Measurements from ENCODE around the gene PLPPR4. TPM values are rescaled to one million over a fixed set of nuclear protein-coding genes. Genes with fewer than 3 reads are reported as not detected.

PLPPR4 gene
- total and polyA plus RNA-seq, 10 of the 15 experiments (the other 5 are each of a cell fraction or from before 2014, with no cell fraction given): not detected

- TF ChIP-seq, protein P1, sequence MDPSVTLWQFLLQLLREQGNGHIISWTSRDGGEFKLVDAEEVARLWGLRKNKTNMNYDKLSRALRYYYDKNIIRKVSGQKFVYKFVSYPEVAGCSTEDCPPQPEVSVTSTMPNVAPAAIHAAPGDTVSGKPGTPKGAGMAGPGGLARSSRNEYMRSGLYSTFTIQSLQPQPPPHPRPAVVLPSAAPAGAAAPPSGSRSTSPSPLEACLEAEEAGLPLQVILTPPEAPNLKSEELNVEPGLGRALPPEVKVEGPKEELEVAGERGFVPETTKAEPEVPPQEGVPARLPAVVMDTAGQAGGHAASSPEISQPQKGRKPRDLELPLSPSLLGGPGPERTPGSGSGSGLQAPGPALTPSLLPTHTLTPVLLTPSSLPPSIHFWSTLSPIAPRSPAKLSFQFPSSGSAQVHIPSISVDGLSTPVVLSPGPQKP (IDR thresholded peaks at IDR 0.05; ENCODE audit: low read depth, low read length): no peak
- TF ChIP-seq POU2F2 (IDR thresholded peaks at IDR 0.05; ENCODE audit: borderline replicate concordance, low read depth, low read length): no peak
- no peak for TF ChIP-seq POLR2AphosphoS2 (IDR thresholded peaks at IDR 0.05; ENCODE audit: low read depth, low read length)
- no peak for TF ChIP-seq JUNB (IDR thresholded peaks at IDR 0.05)
- TF ChIP-seq SIN3A (IDR thresholded peaks at IDR 0.05; ENCODE audit: low read depth, low read length): no peak
- TF ChIP-seq MTA2 (IDR thresholded peaks at IDR 0.05; ENCODE audit: low read depth): no peak
- no peak for TF ChIP-seq ZBTB11 (CRISPR knock-in tag; IDR thresholded peaks at IDR 0.05)
Observed at GRCh38 chr1:99233446-99233845, 30.8 kb upstream of the PLPPR4 start (continued).

- no peaks in the 10 kb centered on the region for H3K4me1 ChIP-seq (ENCODE audit: control insufficient read depth, insufficient read depth, low read length)
- SMC1A ChIA-PET (ENCODE audit: uncharacterized antibody, unreplicated experiment): no interaction called here
- H3K4me3 ChIP-seq: no peak overlapping the region
- H3K4me2 ChIP-seq (ENCODE audit: control insufficient read depth, insufficient read depth): no peak overlapping the region
- no TSS peak for BruUV-seq (replicated peaks)
- H3K9ac ChIP-seq (ENCODE audit: control insufficient read depth, insufficient read depth, low read length): no peak overlapping the region
- in situ Hi-C loops (cut with MboI): no loop called here
- TF ChIP-seq RELA (IDR thresholded peaks at IDR 0.05; ENCODE audit: borderline replicate concordance, partially characterized antibody) (no peak), LARP7 (IDR thresholded peaks at IDR 0.05) (no peak)
- TF ChIP-seq, protein P1 (IDR thresholded peaks at IDR 0.05; ENCODE audit: low read depth, low read length): no peak
- ATAC-seq (no peak), FAIRE-seq (no peak), DNase-seq (ENCODE audit: low read depth, low spot score) (no peak)
- POLR2A ChIA-PET: no interaction called here
- no peak overlapping the region for H3K27ac ChIP-seq (ENCODE audit: control insufficient read depth, insufficient read depth)
- intact Hi-C loops (cut with micrococcal nuclease; ENCODE audit: unreplicated experiment): no loop called here
- no peaks in the 10 kb centered on the region for H3K9me3 ChIP-seq (replicated peaks; ENCODE audit: control insufficient read depth, insufficient read depth, low read length)
- RAD21 ChIA-PET (ENCODE audit: unreplicated experiment): no interaction called here
- no peaks in the 10 kb centered on the region for H3K79me2 ChIP-seq (ENCODE audit: control insufficient read depth, insufficient read depth, low read length)
- no peaks in the 10 kb centered on the region for H4K20me1 ChIP-seq (ENCODE audit: control insufficient read depth, insufficient read depth)
- H2AFZ ChIP-seq (ENCODE audit: control insufficient read depth, low read depth, low read length): no peak overlapping the region
- CTCF ChIA-PET: no interaction called here
- H3K36me3 ChIP-seq (ENCODE audit: control insufficient read depth in 2 of 2, insufficient read depth in 2 of 2, low read length in 1 of 2): no peaks in the 10 kb centered on the region
- H3K27me3 ChIP-seq (replicated peaks in 1 of 2; ENCODE audit: control insufficient read depth in 2 of 2, insufficient read depth in 2 of 2, low read length in 1 of 2): no peaks in the 10 kb centered on the region
Observed at GRCh38 chr1:99236756-99237155, 27.5 kb upstream of the PLPPR4 start.

Measured in GM12878 (cell line).